Mesodermal cell (in vitro differentiated cells): ENCODE measurements around the gene HCN4.

Experiments used
- H3K27ac ChIP-seq: 2 replicates; pipeline ENCODE4 v1.7.0; 2013; ENCODE audit warnings: mild to moderate bottlenecking, low read depth, low read length, moderate library complexity; ENCODE audit not compliant: severe bottlenecking
- H3K36me3 ChIP-seq: 2 replicates; pipeline ENCODE4 v1.7.1; 2013; ENCODE audit warnings: mild to moderate bottlenecking, low read length, moderate library complexity; ENCODE audit not compliant: control insufficient read depth, insufficient read depth
- H3K4me1 ChIP-seq: one replicate; pipeline ENCODE4 v1.7.1; 2013; ENCODE audit warnings: mild to moderate bottlenecking, low read length; ENCODE audit not compliant: insufficient read depth, control insufficient read depth, poor library complexity, severe bottlenecking
- H3K4me3 ChIP-seq: 2 replicates; pipeline ENCODE4 v1.7.0; 2013; ENCODE audit warnings: low read length, control low read depth, mild to moderate bottlenecking; ENCODE audit not compliant: insufficient read depth, poor library complexity, severe bottlenecking; ENCODE audit errors: extremely low read depth
- H3K9me3 ChIP-seq: 2 replicates; pipeline ENCODE4 v1.7.1; 2013; ENCODE audit warnings: mild to moderate bottlenecking, low read length, moderate library complexity; ENCODE audit not compliant: control insufficient read depth
- WGBS, 2 experiments: methylation state at CpG; one replicate each; pipeline ENCODE4 v1.1.5; 2013; ENCODE audit warnings: missing lambda C conversion rate in 2 of 2; ENCODE audit not compliant: insufficient coverage in 2 of 2; 5-methylcytosine and 5-hydroxymethylcytosine counted together

HCN4 gene

DNA sequence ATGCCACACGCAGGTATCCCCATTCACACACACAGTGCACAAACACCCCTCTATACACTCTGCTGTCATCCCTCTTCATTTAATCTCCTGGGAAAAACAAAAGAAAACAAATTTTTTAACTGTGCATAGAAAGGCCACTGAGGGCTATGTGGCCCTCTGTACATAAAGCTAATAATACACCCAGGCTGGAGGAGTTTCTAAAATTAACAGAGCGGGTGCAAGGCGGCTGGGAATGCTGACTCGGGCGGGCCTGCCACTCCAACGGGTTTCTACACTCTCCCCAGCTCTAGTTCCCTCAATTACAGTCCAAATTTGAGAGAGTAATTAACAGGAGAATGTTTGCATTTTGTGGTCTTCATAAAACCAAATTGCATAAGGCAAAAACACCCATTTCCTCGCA is 23.1 kb downstream of the HCN4 start:
- WGBS, 2 experiments, result 92 to 100% methylated on average over 2 of the region's 7 CpGs

DNA sequence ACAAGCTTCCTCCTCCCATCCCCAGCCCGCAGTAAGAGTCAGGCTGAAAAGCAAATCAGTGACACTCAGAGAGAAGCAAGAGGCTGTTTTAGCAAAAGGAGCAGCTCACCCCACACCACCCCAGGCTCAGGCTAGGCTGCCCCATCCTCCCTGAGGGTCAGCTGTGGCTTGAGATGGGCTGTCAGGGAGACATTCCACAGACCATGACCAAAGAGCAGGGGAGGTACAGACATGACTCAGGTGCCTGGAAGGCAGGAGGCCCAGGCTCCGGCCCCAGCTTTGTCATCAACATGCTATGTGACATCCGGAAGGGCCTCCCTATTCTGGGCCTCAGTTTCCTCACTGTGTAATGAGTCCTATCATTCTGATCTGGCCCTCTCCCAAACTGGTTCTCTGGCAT is 24.7 kb downstream of the HCN4 start:
- Histone ChIP-seq H3K27ac (no peak overlapping the region), H3K9me3 (peaks cover 7% of the 10 kb centered on the region), H3K36me3 (peaks cover 9% of the 10 kb centered on the region), H3K4me3 (no peak overlapping the region), H3K4me1 (peaks cover 20% of the 10 kb centered on the region)
- 80 to 91% methylated on average over 2 to 3 of the region's 3 CpGs for WGBS, 2 experiments

More for the DNA sequence above, 23.1 kb downstream of the HCN4 start:
- H3K4me1 ChIP-seq, result peaks cover 20% of the 10 kb centered on the region
- H3K27ac ChIP-seq, result no peak overlapping the region
- peaks cover 7% of the 10 kb centered on the region for H3K9me3 ChIP-seq
- no peak overlapping the region for H3K4me3 ChIP-seq
- peaks cover 9% of the 10 kb centered on the region for H3K36me3 ChIP-seq

DNA sequence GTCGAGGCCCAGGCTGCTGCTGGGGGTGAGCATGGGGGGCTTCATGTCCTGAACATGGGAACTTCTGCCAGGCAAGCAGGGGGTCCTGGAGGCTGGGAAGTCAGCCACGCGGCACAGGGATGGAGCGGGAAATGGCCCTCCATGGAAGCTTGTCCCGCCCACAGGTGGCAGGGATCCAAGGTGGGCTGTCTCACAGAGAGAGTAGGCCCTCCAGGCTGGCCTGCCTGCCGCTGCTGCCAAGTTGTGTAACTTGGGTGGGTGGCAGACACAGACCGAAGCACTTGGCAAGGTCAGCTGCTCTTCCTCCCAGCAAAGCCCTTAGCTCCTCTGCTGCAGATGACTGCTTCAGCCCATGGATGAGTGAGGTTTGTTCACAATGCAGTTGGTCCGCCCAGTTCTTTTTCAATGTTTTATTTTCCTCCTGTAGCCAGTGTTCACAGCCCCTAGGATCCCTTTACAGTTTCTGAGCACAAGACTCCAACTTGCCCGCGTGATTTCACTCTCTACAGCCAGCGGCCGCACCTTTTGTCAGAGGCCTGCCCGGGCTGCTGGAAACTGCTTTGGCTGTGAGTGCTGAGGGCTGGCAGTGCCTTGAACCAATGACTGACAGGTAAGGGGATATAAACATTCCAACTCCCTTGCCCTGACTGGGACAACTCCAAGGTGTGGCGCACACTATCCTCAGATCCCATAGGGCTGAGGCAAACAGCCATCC is 26.7 kb downstream of the HCN4 start:
- peaks cover 7% of the 10 kb centered on the region for H3K9me3 ChIP-seq
- H3K4me3 ChIP-seq, result no peak overlapping the region
- 95 to 98% methylated on average over 10 to 11 of the region's 14 CpGs for WGBS, 2 experiments

GRCh38 chr15:73340502-73341192 is 28.1 kb downstream of the HCN4 start:
- Histone ChIP-seq H3K27ac (no peak overlapping the region), H3K4me1 (peaks cover 23% of the 10 kb centered on the region), H3K36me3 (peaks cover 9% of the 10 kb centered on the region), H3K4me3 (no peak overlapping the region), H3K9me3 (peaks cover 7% of the 10 kb centered on the region)
- 85 to 91% methylated on average over 6 to 7 of the region's 9 CpGs for whole genome bisulfite sequencing, 2 experiments

More for the DNA sequence above, 26.7 kb downstream of the HCN4 start:
- Histone ChIP-seq H3K4me1 (peaks cover 20% of the 10 kb centered on the region), H3K27ac (no peak overlapping the region), H3K36me3 (peaks cover 9% of the 10 kb centered on the region)

DNA sequence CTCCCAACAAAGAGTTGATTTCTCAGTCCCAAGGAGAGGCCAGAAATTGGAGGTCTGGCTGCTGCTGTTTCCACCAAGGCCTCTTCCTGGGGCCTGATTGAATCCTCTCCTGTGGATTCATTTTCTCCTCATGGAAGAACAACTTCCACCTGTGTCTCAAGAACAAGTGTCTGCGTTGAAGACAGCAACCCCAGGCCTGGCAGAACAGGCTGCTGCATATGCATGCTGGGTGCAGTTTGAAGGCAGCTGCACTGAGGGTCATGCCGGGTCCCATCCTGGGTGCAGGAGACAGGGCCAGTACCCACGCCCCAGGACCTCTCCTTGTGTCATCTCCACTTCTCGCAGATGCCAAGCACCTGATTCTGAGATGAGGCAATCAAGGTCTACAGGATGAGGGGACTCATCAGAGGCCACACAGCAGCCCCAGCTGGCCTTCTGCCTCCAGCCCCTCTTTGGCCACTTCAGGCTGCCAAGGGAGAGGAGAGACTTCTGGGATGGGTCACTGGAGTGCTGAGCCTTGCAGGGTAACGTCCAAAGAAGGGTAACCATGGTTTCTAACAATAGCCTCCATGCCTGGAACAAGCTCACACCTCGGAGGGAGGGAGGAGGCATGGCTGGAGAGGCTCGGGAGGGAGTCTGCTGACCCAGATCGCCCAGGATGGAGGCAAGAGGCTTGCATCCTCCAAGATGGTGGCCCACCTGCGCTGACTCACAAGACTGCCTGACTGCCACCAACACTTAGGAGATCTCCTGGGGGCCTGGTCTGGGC is 30.0 kb downstream of the HCN4 start:
- peaks cover 9% of the 10 kb centered on the region for H3K36me3 ChIP-seq
- peaks cover 7% of the 10 kb centered on the region for H3K9me3 ChIP-seq
- no peak overlapping the region for H3K27ac ChIP-seq
- no peak overlapping the region for H3K4me3 ChIP-seq
- peaks cover 22% of the 10 kb centered on the region for H3K4me1 ChIP-seq
- WGBS, 2 experiments, result 82 to 83% methylated on average over 8 to 9 of the region's 9 CpGs

DNA sequence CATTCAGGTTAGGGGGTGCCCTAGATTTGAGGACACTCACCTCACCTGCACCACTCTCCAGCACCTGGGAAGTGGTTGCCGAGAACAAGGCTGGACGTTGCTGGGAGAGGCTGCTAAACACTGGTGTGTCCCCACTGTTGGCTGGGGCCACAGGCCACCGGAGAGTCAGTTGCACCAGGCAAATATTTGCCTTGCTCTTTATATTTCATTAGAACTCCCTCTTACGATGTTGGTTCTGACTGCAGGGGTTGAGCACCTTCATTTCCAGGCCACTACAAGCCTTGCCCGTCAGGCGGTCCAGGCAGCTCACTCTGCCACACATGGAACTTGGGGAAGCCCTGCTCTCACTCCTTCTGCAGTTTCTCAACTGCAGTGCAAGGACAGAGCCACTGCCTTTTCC is 30.7 kb downstream of the HCN4 start:
- Histone ChIP-seq H3K4me3 (no peak overlapping the region), H3K4me1 (peaks cover 15% of the 10 kb centered on the region), H3K9me3 (peaks cover 4% of the 10 kb centered on the region), H3K27ac (no peak overlapping the region), H3K36me3 (peaks cover 4% of the 10 kb centered on the region)
- 81 to 93% methylated on average over 5 to 6 of the region's 6 CpGs for WGBS, 2 experiments

- H3K4me3 ChIP-seq, result no peak overlapping the region
- H3K4me1 ChIP-seq, result peaks cover 15% of the 10 kb centered on the region
- WGBS, 2 experiments, result 94 to 95% methylated on average over 8 of the region's 8 CpGs
- H3K36me3 ChIP-seq, result no peaks in the 10 kb centered on the region
- H3K27ac ChIP-seq, result no peak overlapping the region
- no peaks in the 10 kb centered on the region for H3K9me3 ChIP-seq
Observed at GRCh38 chr15:73337187-73337586, 31.6 kb downstream of the HCN4 start.

- Histone ChIP-seq H3K9me3 (no peaks in the 10 kb centered on the region), H3K4me1 (peaks cover 15% of the 10 kb centered on the region), H3K36me3 (no peaks in the 10 kb centered on the region), H3K27ac (no peak overlapping the region), H3K4me3 (no peak overlapping the region)
- 93 to 95% methylated on average over 7 of the region's 7 CpGs for WGBS, 2 experiments
Observed at GRCh38 chr15:73336756-73337155, 32.0 kb downstream of the HCN4 start.

- no peaks in the 10 kb centered on the region for H3K9me3 ChIP-seq
- H3K4me1 ChIP-seq, result peaks cover 15% of the 10 kb centered on the region
- H3K36me3 ChIP-seq, result no peaks in the 10 kb centered on the region
- 75 to 91% methylated on average over 2 to 3 of the region's 5 CpGs for WGBS, 2 experiments
- H3K27ac ChIP-seq, result no peak overlapping the region
- H3K4me3 ChIP-seq, result no peak overlapping the region
Observed at GRCh38 chr15:73335471-73335870, 33.3 kb downstream of the HCN4 start.

- H3K36me3 ChIP-seq, result no peaks in the 10 kb centered on the region
- H3K4me3 ChIP-seq, result no peak overlapping the region
- peaks cover 15% of the 10 kb centered on the region for H3K4me1 ChIP-seq
- H3K9me3 ChIP-seq, result no peaks in the 10 kb centered on the region
- WGBS, 2 experiments, result 86 to 90% methylated on average over 5 to 7 of the region's 9 CpGs
- no peak overlapping the region for H3K27ac ChIP-seq
Observed at GRCh38 chr15:73335026-73335425, 33.7 kb downstream of the HCN4 start.
